ENCODE results near the gene DNAJC13. TPM values are rescaled to one million over a fixed set of nuclear protein-coding genes. Genes with fewer than 3 reads are reported as not detected.

Gene DNAJC13
- total and polyA plus RNA-seq, 10 donors, result 5.6 to 78.4 (median 51.2) TPM

- TF ChIP-seq POLR2A (IDR thresholded peaks at IDR 0.05) (no peak), CTCF (IDR thresholded peaks at IDR 0.05 in 8 of 11, conservative IDR thresholded peaks at IDR 0.05 in 3 of 11) (no peak), POLR2AphosphoS5 (IDR thresholded peaks at IDR 0.05) (no peak)
- 76 to 82% (median 77%) methylated on average over 2 of the region's 2 CpGs for WGBS, 5 donors
- H3K27me3 ChIP-seq (replicated peaks in 1 of 7), result no peaks in the 10 kb centered on the region
These were observed 151.1 kb downstream of the DNAJC13 start for GRCh38 chr3:132568422-132568821.

DNA sequence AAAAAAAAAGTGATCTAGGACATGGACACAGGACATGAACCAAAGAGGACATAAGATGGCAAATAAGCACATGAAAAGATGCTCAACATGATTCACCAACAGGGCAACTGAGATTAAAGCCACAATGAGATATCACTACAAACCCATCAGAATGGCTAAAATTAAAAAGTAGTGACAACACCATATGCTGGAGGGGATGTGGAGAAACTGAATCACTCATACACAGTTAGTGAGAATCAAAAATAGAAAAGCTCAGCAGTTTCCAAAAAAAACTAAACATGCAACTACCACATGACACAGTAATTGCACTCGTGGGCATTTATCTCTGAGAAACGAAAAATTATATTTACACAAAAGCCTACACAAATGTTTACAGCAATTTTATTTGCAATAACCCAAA, 151.9 kb downstream of the DNAJC13 start:
- intact Hi-C loops (cut with DNase I; ENCODE audit: low total_unique reads), result no loop called here
- WGBS, 5 donors, result 53 to 83% (median 77%) methylated on average over 2 of the region's 2 CpGs
- Histone ChIP-seq H3K4me3 (no peak overlapping the region), H3K4me1 (no peaks in the 10 kb centered on the region), H3K9me3 (peaks cover 0 to 8% (median 2%) of the 10 kb centered on the region in 8 donors), H3K27me3 (replicated peaks in 1 of 7) (no peaks in the 10 kb centered on the region), H3K36me3 (peaks cover 0 to 42% (median 7%) of the 10 kb centered on the region in 6 donors), H3K27ac (no peak overlapping the region)
- TF ChIP-seq CTCF (IDR thresholded peaks at IDR 0.05 in 8 of 11, conservative IDR thresholded peaks at IDR 0.05 in 3 of 11) (no peak), POLR2AphosphoS5 (IDR thresholded peaks at IDR 0.05) (no peak), POLR2A (IDR thresholded peaks at IDR 0.05) (no peak)
- DNase-seq, result no peak

More at GRCh38 chr3:132568422-132568821, 151.1 kb downstream of the DNAJC13 start:
- intact Hi-C loops (cut with DNase I; ENCODE audit: low total_unique reads), result no loop called here
- Histone ChIP-seq H3K27ac (no peak overlapping the region), H3K36me3 (peaks cover 0 to 35% (median 5%) of the 10 kb centered on the region in 6 donors), H3K9me3 (peaks cover 0 to 8% (median 2%) of the 10 kb centered on the region in 8 donors), H3K4me1 (no peaks in the 10 kb centered on the region), H3K4me3 (no peak overlapping the region)
- DNase-seq, result no peak

- 74 to 94% (median 93%) methylated on average over 1 of the region's 1 CpG for WGBS, 5 donors
- TF ChIP-seq CTCF (IDR thresholded peaks at IDR 0.05 in 8 of 11, conservative IDR thresholded peaks at IDR 0.05 in 3 of 11), result no peak
- TF ChIP-seq POLR2A (IDR thresholded peaks at IDR 0.05), result no peak
- TF ChIP-seq POLR2AphosphoS5 (IDR thresholded peaks at IDR 0.05), result no peak
- DNase-seq, result no peak
- intact Hi-C loops (cut with DNase I; ENCODE audit: low total_unique reads), result no loop called here
- H3K4me3 ChIP-seq, result no peak overlapping the region
- peaks cover 0 to 8% (median 2%) of the 10 kb centered on the region in 8 donors for H3K9me3 ChIP-seq
- no peaks in the 10 kb centered on the region for H3K4me1 ChIP-seq
- no peaks in the 10 kb centered on the region for H3K27me3 ChIP-seq (replicated peaks in 1 of 7)
- H3K36me3 ChIP-seq, result peaks cover 0 to 44% (median 7%) of the 10 kb centered on the region in 6 donors
- H3K27ac ChIP-seq, result no peak overlapping the region
These were observed 152.3 kb downstream of the DNAJC13 start for GRCh38 chr3:132569580-132569979.

DNA sequence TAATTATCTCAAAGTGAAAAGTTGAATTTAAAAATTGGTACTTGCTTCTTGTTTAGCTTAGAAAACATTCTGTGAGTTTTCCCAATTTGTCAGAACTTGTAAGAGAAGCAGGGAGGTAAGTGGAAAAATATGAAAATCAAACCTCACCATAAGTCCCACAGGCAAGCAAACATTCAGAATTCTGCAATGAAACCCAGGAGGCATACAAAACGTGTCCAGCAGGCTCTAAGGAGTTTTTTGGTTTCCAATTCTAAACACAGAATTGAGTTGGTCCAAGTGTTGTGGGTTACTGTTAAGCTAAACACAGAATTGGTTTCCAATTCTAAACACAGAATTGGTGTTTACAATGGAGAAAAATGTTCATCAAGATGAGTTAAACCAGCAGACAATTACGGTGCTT, 152.7 kb downstream of the DNAJC13 start:
- H3K4me1 ChIP-seq, result no peaks in the 10 kb centered on the region
- H3K27me3 ChIP-seq (replicated peaks in 1 of 7), result no peaks in the 10 kb centered on the region
- no peak overlapping the region for H3K27ac ChIP-seq
- H3K4me3 ChIP-seq, result no peak overlapping the region
- H3K36me3 ChIP-seq, result peaks cover 0 to 46% (median 11%) of the 10 kb centered on the region in 6 donors
- peaks cover 0 to 8% (median 2%) of the 10 kb centered on the region in 8 donors for H3K9me3 ChIP-seq
- 86 to 93% (median 90%) methylated on average over 2 of the region's 2 CpGs for WGBS, 5 donors
- DNase-seq, result no peak
- no peak for TF ChIP-seq CTCF (IDR thresholded peaks at IDR 0.05 in 8 of 11, conservative IDR thresholded peaks at IDR 0.05 in 3 of 11)
- no peak for TF ChIP-seq POLR2AphosphoS5 (IDR thresholded peaks at IDR 0.05)
- no peak for TF ChIP-seq POLR2A (IDR thresholded peaks at IDR 0.05)
- intact Hi-C loops (cut with DNase I; ENCODE audit: low total_unique reads), result no loop called here
